DND-41 (cell line): Measurements from ENCODE around the gene CAPN15.

Source experiments
- ATAC-seq: fragments of 200-7000 bp; cut with Tn5 transposase; 3 replicates; pipeline ENCODE4 v1.9.1; 2021; ENCODE audit warnings: low read depth; ENCODE audit not compliant: insufficient read depth
- DNase-seq: peaks from one replicate; pipeline ENCODE4 v3.0.0-alpha.2; 2020
- H2AFZ ChIP-seq: 2 replicates; pipeline ENCODE4 v1.6.0; 2012; ENCODE audit warnings: low read depth, low read length
- H3K27ac ChIP-seq: 2 replicates; pipeline ENCODE4 v1.5.1; 2012; ENCODE audit warnings: low read length, inconsistent platforms
- H3K27me3 ChIP-seq: fragments of 200-600 bp; sonication (generic); 2 replicates; pipeline ENCODE4 v1.6.0; 2012; ENCODE audit warnings: low read length, mild to moderate bottlenecking, inconsistent platforms; ENCODE audit not compliant: insufficient read depth, poor library complexity
- H3K36me3 ChIP-seq: 2 replicates; pipeline ENCODE4 v1.5.1; 2012; ENCODE audit warnings: low read length, inconsistent platforms; ENCODE audit not compliant: insufficient read depth
- H3K4me1 ChIP-seq: 2 replicates; pipeline ENCODE4 v1.5.1; 2012; ENCODE audit warnings: mild to moderate bottlenecking, low read length; ENCODE audit not compliant: insufficient read depth
- H3K4me2 ChIP-seq: 2 replicates; pipeline ENCODE4 v1.6.0; 2012; ENCODE audit warnings: mild to moderate bottlenecking, moderate library complexity, low read length, inconsistent platforms; ENCODE audit not compliant: insufficient read depth
- H3K4me3 ChIP-seq, 2 experiments: fragments of 200-600 bp in 1 of 2; shearing (Covaris generic) in 1 of 2; 2 replicates each; pipeline ENCODE4 v1.5.1; 2012 to 2016; ENCODE audit warnings: inconsistent platforms in 2 of 2, low read length in 2 of 2, mild to moderate bottlenecking in 2 of 2, low read depth in 1 of 2, moderate library complexity in 1 of 2
- H3K79me2 ChIP-seq: 2 replicates; pipeline ENCODE4 v1.6.0; 2012; ENCODE audit warnings: low read length, inconsistent platforms; ENCODE audit not compliant: insufficient read depth
- H3K9ac ChIP-seq: 2 replicates; pipeline ENCODE4 v1.6.0; 2012; ENCODE audit warnings: low read depth, mild to moderate bottlenecking, inconsistent platforms, low read length, moderate library complexity
- H3K9me3 ChIP-seq: 2 replicates; pipeline ENCODE4 v1.5.1; 2012; ENCODE audit warnings: low read length, moderate library complexity, mild to moderate bottlenecking, inconsistent platforms; ENCODE audit not compliant: insufficient read depth, severe bottlenecking
- H4K20me1 ChIP-seq: 2 replicates; pipeline ENCODE4 v1.6.0; 2012; ENCODE audit warnings: low read length; ENCODE audit not compliant: insufficient read depth
- CTCF ChIP-seq: IDR thresholded peaks from 2 replicates; pipeline ENCODE4 v1.5.1; 2012; ENCODE audit warnings: borderline replicate concordance, low read length, moderate library complexity, mild to moderate bottlenecking; ENCODE audit not compliant: poor library complexity, severe bottlenecking; ENCODE audit errors: extremely low read depth
- EZH2 ChIP-seq: IDR thresholded peaks from 3 replicates; pipeline ENCODE4 v1.6.1; 2012; ENCODE audit warnings: borderline replicate concordance, low read depth, mild to moderate bottlenecking, moderate library complexity, low read length, inconsistent platforms; ENCODE audit not compliant: severe bottlenecking

Gene CAPN15

GRCh38 chr16:512802-513201 is 14.7 kb upstream of the CAPN15 start:
- Histone ChIP-seq H3K27ac (no peak overlapping the region), H3K9me3 (no peaks in the 10 kb centered on the region), H3K36me3 (peaks cover 52% of the 10 kb centered on the region), H4K20me1 (peaks cover 6% of the 10 kb centered on the region; the same call in 1 of the 2 replicates), H3K4me3 (no peak overlapping the region), H3K27me3 (no peaks in the 10 kb centered on the region), H3K9ac (no peak overlapping the region), H3K4me1 (no peaks in the 10 kb centered on the region), H3K4me2 (no peak overlapping the region), H2AFZ (no peak overlapping the region), H3K79me2 (no peaks in the 10 kb centered on the region)
- ATAC-seq, result no peak
- no peak for TF ChIP-seq EZH2
- no peak for TF ChIP-seq CTCF
- no peak for DNase-seq

GRCh38 chr16:513950-514349 is 13.6 kb upstream of the CAPN15 start:
- Histone ChIP-seq H3K36me3 (peaks cover 57% of the 10 kb centered on the region), H3K4me2 (no peak overlapping the region), H4K20me1 (peaks cover 6% of the 10 kb centered on the region; the same call in 1 of the 2 replicates), H3K27me3 (no peaks in the 10 kb centered on the region), H3K4me3 (no peak overlapping the region), H3K9me3 (no peaks in the 10 kb centered on the region), H3K27ac (no peak overlapping the region), H3K4me1 (no peaks in the 10 kb centered on the region), H2AFZ (no peak overlapping the region), H3K79me2 (no peaks in the 10 kb centered on the region), H3K9ac (no peak overlapping the region)
- TF ChIP-seq EZH2, result no peak
- no peak for TF ChIP-seq CTCF
- no peak for DNase-seq
- no peak for ATAC-seq

GRCh38 chr16:515175-515938 is 12.2 kb upstream of the CAPN15 start:
- H3K9ac ChIP-seq, result no peak overlapping the region
- no peaks in the 10 kb centered on the region for H3K9me3 ChIP-seq
- no peak overlapping the region for H2AFZ ChIP-seq
- no peak overlapping the region for H3K4me2 ChIP-seq
- ATAC-seq, result no peak
- no peak overlapping the region for H3K4me3 ChIP-seq
- no peaks in the 10 kb centered on the region for H3K27me3 ChIP-seq
- H3K4me1 ChIP-seq, result no peaks in the 10 kb centered on the region
- no peak overlapping the region for H3K27ac ChIP-seq
- peaks cover 58% of the 10 kb centered on the region for H3K36me3 ChIP-seq
- DNase-seq, result no peak
- no peaks in the 10 kb centered on the region for H3K79me2 ChIP-seq
- H4K20me1 ChIP-seq, result peaks cover 3% of the 10 kb centered on the region
- TF ChIP-seq CTCF (no peak), EZH2 (no peak)

- Histone ChIP-seq H3K27me3 (no peaks in the 10 kb centered on the region), H3K4me3 (no peak overlapping the region), H3K9ac (no peak overlapping the region), H3K4me2 (no peak overlapping the region), H3K4me1 (no peaks in the 10 kb centered on the region), H2AFZ (no peak overlapping the region), H4K20me1 (peaks cover 3% of the 10 kb centered on the region), H3K79me2 (no peaks in the 10 kb centered on the region), H3K27ac (no peak overlapping the region), H3K9me3 (no peaks in the 10 kb centered on the region), H3K36me3 (peaks cover 59% of the 10 kb centered on the region)
- no peak for TF ChIP-seq EZH2
- TF ChIP-seq CTCF, result no peak
- ATAC-seq (no peak), DNase-seq (no peak)
Measured at GRCh38 chr16:515939-516226, 11.6 kb upstream of the CAPN15 start.
